ENCODE data around the gene DNAJB9.
A peak's percentile ranks its signal among the peaks of the same experiment; 100 is the strongest.
"Not testable (repeated sequence)": the region's sequence is repeated elsewhere in the genome, so short reads cannot be mapped to it uniquely, and the experiment has no call there.

DNAJB9 gene

GRCh38 chr7:108569381-108570145 is at the start of gene DNAJB9, which contains the start of gene THAP5:
Gene DNAJB9, plus strand, starts transcription at chr7:108569874. Its CDS starts 1,853 bp downstream, at chr7:108571727.
Gene THAP5, minus strand, starts transcription at chr7:108569706. Its CDS starts 137 bp downstream, at chr7:108569569.
- DNase-seq = peak; percentile 81 to 98

GRCh38 chr7:108522780-108523179 is 46.9 kb upstream of the DNAJB9 start:
- no peak for DNase-seq

DNA sequence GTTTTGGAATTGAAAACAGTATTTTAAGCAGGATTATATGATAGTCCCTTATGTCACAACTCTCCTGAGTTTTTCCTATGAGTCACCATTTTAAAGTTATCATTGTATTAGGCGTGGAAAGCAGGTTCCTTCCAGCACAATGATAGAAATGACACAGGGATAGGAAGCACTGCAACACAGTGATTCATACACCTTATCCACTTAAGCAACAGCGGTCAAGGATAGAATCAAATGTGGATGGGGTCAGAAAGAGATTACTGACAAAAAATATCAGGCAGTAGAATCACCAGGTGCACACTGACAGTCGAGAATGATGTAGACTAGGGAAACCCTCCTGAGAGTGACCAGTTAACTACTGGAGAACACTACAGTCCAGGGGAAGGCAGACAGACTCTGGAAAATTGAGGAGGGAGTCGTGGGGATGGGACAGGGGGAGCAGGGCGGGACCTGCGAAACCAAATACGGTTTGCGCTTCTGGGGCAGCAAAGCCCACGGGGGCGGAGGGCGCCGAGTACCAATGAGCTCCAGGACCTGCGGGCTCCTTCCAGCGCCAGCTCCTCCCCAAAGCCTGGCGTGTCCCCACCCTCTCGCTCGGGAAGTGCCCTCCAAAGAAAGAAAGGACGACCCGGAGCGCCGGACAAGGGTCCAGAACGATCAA is 44.2 kb upstream of the DNAJB9 start:
- peak in 1 of 2 donors; percentile 4 for DNase-seq

DNA sequence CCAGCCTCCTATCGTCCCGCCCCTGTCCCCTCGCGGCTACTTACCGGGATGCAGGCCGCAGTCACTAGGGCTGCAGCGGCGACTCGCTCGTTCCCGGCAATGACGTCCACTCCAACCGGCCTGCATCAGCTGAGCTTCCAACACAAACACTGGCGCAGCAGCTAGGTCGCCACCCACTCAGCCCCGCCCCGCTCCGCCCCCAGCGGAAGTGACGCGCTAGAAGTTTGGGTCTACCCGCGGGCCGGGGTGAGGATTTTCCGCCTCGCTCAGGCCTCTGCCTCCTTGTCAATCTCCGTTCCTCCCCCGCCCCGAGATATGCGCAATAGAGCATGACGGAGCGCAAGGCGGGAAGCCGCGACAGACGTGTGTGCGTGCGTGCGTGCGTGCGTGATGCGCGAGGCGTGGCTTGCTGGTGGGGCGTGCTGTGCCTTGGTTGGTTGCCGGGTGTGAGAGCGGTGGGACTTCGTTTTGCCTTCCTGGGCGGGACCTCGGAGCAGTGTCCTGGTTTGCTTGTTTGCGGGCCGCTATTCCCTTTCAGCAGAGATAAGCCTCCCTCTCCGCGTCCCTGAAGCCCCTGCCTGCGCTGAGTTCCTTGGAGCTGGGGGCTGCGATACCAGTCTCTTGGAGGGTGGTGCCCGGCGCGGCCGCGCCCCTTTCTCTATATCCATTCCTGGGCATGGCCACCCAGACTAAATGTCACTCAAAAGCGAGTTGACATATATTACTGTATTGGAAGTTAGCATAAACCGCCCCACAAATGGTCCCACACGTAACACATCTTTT is 43.5 kb upstream of the DNAJB9 start, which contains the start of gene PNPLA8:
Gene PNPLA8 (minus strand): TSS at position 151 of the 783 bp plus-strand sequence. CDS start 10,644 bp downstream, outside the sequence.
- peak; percentile 99 for DNase-seq

DNA sequence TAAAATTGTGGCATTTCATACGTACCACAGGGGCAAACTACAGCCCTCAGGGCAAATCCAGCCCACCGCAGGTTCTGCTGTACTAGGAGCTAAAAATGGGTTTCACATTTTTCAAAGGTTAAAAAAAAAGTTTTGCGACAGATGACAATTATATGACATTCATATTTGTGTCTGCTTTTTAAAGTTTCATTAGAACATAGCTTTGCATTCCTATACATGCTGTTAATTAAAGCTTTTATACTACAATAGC is 43.0 kb upstream of the DNAJB9 start:
- no peak for DNase-seq

DNA sequence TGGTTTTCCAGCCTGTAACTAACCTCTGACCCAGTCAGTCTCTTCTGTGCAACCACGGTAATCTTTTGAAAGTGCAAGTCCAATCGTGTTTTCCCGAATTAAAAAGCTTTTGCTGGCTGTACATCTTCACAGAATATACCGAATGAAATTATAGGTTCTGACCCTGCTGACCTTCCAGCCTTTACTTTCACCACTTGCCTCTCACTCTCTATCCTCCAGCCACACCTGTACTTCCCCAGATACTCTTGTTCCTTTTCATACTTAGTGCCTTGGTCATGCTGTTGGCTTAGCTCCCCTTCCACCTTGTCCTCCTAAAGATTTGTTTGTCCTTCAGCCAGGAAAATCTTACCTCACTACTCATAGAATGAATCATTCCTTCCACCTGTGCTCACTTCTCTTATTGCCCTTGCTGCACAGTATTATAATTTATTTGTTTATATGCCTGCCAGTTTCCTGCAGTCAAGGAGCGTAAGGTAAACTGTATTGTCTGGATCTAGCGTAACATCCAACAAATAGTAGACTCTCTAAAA is 41.4 kb upstream of the DNAJB9 start:
- DNase-seq = no peak

DNA sequence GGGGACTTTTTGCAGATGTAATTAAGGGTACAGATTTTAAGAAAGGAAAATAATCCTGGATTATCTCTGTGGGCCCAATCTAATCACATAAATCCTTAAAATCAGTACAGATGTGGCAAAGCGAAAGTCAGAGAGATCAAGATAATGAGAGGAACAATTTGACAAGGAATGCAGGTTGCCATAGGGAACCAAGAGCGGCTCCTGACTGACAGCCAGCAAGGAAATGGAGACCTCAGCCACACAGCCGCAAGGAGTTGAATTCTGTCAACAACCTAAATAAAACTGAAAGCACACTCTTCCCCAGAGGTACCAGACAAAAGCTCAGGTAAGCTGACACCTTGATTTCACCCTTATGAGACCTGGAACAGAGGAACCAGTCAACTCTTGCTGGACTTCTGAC is 40.3 kb upstream of the DNAJB9 start:
- no peak for DNase-seq

DNA sequence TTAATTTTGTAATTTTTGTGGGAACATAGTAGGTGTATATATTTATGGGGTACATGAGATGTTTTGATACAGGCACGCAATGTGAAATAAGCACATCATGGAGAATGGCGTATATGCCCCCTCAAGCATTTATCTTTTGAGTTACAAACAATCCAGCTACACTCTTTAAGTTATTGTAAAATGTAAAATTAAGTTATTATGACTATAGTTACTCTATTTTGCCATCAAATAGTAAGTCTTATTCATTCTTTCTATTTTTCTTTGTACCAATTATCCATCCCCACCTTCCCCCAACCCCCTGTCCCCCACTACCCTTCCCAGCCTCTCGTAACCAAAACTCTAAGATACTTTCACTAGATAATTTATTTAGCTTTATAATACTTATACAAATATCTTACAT is 36.0 kb upstream of the DNAJB9 start:
- DNase-seq = no peak

DNA sequence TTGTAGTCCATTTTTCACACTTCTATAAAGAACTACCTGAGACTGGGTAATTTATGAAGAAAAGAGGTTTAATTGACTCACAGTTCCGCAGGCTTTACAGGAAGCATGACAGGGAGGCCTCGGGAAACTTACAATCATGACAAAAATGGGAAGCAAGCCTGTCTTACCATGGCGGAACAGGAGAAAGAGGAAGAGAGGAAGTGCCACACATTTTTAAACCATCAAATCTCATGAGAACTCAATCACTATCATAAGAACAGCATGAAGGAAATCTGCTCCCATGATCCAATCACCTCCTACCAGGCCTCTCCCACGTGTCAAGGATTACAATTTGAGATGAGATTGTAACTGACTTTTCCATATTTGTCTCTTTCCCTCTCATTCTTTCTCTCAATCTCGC is 34.4 kb upstream of the DNAJB9 start:
- no peak for DNase-seq

DNA sequence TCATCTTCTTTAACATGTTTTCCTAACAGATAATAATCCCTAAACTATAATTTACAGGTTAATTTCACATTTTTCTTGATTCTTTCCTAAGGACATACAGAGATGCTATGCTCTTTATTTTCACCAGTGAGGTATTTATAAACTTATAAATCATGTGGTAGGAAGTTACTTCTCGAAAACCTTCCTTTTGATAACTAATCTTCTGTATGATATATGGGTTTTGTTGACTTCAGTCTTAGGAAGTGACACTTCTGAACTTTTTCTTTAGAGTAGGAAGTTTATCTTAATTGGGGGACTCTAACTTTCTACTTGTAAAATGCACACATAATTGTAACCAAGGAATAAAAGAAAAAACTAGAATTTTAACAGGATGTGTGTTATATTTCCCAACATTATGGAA is 33.9 kb upstream of the DNAJB9 start:
- DNase-seq = peak in 1 of 2 donors; percentile 5

GRCh38 chr7:108537229-108537628 is 32.4 kb upstream of the DNAJB9 start:
- no peak for DNase-seq

GRCh38 chr7:108538236-108538635 is 31.4 kb upstream of the DNAJB9 start:
- DNase-seq = peak in 1 of 2 donors; percentile 31

DNA sequence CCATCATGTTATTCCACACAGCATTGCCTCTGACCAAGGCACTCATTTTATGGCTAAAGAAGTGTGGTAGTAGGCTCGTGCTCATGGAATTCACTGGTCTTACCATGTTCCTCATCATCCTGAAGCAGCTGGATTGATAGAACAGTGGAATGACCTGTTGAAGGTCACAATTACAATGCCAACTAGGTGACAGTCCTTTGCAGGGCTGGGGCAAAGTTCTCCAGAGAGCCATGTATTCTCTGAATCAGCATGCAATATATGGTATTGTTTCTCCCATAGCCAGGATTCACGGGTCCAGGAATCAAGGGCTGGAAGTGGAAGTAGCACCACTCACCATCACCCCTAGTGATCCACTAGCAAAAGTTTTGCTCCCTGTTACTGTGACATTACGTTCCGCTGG is 31.0 kb upstream of the DNAJB9 start:
- DNase-seq = not testable (repeated sequence)

- DNase-seq = no peak
Observed at GRCh38 chr7:108541478-108541877, 28.2 kb upstream of the DNAJB9 start.

DNA sequence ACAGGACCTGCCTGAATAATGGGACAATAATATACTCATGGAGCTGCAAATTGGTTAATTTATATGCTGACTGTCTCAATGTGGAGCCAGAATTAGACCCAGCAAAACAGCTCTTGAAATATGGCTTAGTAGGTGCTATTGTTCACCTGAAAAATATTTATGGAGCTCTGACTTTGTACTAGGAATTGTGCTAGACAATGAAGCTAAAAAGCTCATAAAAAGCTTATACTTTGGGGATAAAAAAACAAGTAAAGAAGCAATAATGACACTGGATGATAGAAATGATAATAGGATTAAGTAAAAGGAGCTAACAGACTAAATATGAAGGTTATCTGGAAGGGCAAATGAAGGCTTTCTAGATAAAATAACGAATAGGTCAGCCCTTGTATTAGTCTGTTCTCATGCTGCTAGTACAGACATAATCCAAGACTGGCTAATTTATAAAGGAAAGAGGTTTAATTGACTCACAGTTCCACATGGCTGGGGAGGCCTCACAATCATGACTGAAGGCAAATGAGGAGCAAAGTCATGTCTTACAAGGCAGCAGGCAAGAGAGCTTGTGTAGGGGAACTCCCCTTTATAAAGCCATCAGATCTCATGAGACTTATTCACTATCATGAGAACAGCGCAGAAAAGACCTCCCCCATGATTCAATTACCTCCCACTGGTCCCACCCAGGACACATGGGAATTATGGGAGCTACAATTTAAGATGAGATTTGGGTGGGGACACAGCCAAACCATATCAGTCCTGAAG is 21.4 kb upstream of the DNAJB9 start:
- not testable (repeated sequence) for DNase-seq

DNA sequence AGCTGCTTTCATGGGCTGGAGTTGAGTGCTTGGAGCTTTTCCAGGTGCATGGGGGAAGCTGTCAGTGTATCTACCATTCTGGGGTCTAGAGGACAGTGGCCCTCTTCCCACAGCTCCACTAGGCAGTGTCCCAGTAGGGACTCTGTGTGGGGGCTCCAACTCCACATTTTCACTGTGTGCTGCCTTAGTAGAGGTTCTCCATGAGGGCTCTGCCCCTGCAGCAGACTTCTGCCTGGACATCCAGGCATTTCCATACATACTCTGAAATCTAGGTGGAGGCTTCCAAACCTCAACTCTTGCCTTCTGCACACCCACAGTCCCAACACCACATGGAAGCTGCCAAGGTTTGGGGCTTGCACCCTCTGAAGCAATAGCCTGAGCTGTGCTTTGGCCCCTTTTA is 13.0 kb upstream of the DNAJB9 start:
- DNase-seq = not testable (repeated sequence)

DNA sequence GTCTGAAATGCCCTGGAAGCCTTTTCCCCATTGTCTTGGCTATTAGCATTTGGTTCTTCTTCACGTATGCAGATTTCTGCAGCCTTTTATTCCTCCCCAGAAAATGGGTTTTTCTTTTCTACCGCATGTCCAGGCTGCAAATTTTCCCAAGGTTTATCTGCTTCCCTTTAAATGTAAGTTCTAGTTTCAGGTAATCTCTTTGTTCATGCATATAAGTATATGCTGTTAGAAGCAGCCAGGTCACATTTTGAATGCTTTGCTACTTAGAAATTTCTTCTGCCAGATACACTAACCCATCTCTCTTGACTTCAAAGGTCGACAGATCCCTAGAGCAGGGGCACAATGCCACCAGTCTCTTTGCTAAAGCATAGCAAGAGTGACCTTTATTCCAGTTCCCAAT is 12.5 kb upstream of the DNAJB9 start:
- no peak for DNase-seq

DNA sequence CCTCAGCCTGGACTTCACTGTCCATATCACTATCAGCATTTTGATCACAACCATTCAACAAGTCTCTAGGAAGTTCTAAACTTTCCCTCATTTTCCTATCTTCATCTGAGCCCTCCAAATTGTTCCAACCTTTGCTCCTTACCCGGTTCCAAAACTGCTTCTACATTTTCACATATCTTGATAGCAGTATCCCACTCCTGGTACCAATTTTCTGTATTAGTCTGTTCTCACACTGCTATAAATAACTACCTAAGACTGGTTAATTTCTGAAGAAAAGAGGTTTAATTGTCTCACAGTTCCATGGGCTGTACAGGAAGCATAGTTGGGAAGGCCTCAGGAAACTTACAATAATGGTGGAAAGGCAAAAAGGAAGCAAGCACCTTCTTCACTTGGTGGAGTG is 12.1 kb upstream of the DNAJB9 start:
- no peak for DNase-seq

- DNase-seq = no peak
Observed at GRCh38 chr7:108559253-108559652, 10.4 kb upstream of the DNAJB9 start.

GRCh38 chr7:108561047-108561619 is 8.5 kb upstream of the DNAJB9 start:
- no peak for DNase-seq

DNA sequence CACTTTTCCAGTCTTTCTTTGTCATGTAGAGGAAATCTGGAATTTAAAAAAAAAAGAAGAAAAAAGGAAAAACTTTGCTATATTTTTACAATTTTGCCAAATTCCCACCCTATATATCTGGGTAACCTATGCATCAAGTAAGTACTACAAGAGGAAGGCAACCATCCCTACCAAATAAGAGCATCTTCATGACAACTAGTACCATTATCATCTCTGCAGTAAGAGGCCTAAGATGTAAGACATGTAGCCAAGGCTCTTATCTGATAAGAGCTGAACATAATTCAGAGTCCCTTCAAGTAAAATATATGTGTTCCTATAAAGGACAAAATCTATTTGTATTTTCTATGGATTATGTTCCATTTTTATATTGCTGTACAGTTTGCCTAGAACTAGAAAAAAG is 3.7 kb upstream of the DNAJB9 start:
- DNase-seq = no peak

DNA sequence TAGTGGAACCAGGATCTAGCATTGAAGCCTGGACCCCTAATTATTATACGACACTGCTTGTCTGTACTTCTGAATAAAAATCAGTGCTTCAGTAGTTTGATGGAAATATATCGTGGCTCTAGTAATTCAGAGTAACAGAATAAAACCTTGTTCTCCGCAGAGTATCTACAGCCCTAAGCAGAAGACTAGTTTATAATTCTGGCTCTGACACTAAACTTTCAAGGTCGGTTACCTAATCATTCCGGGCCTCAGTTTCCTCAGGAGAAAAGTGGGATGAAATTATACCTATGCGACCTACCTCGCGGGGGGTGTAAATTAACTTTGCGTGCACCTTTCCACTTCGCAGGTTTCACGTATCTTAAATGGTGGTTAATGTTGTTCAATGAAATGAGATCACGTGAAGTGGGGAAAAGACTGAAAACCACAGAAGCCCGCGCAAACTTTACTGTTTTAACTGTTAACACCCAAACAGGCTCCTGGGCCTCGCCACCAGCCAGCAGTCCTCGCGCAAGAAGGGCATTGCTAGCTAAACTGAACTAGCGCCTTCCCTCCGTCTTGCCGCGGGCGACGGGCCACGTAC is 783 bp upstream of the DNAJB9 start:
- DNase-seq = no peak

Data from bone marrow (tissue), 2 donors.